ENCODE data around the gene CUL5.
A peak's percentile ranks its signal among the peaks of the same experiment; 100 is the strongest.

Gene CUL5

GRCh38 chr11:108008656-108009496 is at the start of gene CUL5:
TSS of gene CUL5 (plus strand) at chr11:108008898. CDS start at chr11:108009349, 451 bp downstream.
- DNase-seq (ENCODE audit: low spot score) = peak; percentile 87

- no peak for DNase-seq (ENCODE audit: low spot score)
These were observed 47.2 kb upstream of the CUL5 start for GRCh38 chr11:107961480-107961879.

DNA sequence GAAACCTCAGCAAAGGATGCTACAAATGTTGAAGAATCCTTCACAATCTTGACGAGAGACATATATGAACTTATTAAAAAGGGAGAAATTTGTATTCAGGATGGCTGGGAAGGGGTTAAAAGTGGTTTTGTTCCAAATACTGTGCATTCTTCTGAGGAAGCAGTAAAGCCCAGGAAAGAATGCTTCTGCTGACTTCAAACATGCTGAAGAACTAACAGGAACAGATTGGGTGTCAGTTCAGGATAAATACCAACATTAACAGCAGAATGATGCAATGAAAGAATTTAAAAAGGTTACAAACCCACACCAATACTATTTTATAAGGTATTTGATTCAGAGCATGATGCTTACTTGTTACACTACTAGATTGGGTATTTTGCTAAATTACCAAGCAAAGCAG is 46.5 kb upstream of the CUL5 start:
- DNase-seq (ENCODE audit: low spot score) = no peak

GRCh38 chr11:107963091-107963490 is 45.6 kb upstream of the CUL5 start:
- DNase-seq (ENCODE audit: low spot score) = no peak

- DNase-seq (ENCODE audit: low spot score) = no peak
These were observed 39.5 kb upstream of the CUL5 start for GRCh38 chr11:107969219-107969618.

- DNase-seq (ENCODE audit: low spot score) = no peak
These were observed 38.6 kb upstream of the CUL5 start for GRCh38 chr11:107970049-107970448.

GRCh38 chr11:107973641-107974040 is 35.1 kb upstream of the CUL5 start:
- DNase-seq (ENCODE audit: low spot score) = no peak

DNA sequence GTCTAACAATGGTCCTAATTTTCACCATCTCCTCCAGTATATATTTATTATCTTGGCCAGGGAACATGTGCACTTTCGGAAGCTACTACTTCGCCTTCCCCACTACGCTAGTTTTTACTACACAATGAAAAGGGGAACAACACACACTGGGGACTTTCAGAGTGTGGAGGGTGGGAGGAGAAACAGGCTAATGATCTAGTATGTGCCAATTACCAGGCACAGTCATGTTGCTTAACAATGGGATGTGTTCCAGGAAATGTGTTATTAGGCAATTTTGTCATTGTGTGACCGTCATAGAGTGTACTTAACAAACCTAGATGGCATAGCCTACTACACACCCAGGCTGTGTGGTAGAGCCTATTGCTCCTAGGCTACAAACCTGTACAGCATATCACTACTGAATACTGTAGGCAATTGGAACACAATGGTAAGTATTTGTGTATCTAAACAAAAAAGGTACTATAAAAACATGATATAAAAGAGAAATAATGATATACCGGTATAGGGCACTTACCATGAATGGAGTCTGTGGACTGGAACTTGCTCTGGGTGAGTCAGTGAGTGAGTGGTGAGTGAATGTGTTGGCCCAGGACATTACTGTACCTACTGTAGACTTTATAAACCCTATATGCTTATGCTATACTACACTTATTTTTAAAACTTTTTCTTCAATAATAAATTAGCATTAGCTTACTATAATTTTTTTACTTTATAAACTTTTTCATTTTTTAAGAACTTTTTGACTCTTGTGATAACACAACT is 20.1 kb upstream of the CUL5 start:
- no peak for DNase-seq (ENCODE audit: low spot score)

GRCh38 chr11:107991868-107992414 is 16.8 kb upstream of the CUL5 start:
- DNase-seq (ENCODE audit: low spot score) = no peak

GRCh38 chr11:107996006-107996776 is 12.5 kb upstream of the CUL5 start:
- no peak for DNase-seq (ENCODE audit: low spot score)

- DNase-seq (ENCODE audit: low spot score) = no peak
These were observed 9.9 kb upstream of the CUL5 start for GRCh38 chr11:107998761-107999160.

DNA sequence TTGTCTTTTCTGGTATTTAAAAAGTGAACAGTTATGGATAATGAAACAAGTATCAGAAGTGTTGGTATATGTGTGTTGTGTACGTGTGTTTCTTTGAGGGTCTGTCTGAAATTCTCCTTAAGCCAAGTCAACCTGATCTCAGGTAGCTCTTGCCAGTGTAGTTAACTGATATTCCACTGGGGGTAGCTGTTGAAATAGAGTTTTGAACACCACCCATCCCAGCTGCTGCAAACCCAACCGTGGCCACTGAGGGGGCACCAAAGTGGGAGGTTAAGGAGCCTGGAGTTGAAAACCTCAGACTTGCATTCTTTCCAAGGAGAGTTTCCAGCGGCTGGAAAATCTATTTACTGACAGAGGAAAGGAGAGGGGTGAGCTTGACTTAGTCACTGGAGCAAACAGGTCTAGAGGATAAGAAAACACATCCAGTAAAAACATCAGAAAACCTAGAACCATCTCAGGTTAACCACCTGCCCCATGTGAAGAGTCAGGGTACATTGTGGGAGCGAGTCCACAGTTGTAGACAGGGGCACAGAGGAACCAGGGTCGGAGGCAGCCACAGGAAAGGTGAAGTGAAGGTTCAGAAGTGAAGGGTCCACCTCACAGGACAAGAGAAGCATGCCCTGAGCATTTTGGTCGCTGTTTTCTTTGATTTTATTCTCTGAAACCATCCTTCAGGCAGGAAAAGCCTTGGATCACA is 8.8 kb upstream of the CUL5 start:
- no peak for DNase-seq (ENCODE audit: low spot score)

DNA sequence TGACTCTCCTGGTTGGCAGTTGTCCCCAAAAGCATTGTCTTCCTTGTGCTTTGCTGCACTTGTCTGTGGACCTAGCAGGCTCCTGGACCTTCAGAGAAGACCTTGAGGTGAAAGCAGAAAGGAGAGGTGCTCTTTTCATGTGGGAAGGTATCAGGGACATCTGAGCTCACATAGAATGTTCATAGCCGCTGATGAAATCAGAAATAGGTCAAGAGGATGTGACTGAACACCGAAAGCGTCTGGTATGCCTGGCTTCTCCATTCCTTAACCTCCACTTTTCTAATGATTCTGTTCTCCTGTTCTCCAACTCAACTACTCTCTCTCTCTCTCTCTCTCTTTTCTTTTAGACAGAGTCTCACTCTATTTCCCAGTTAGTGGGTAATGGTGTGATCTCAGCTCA is 6.2 kb upstream of the CUL5 start:
- DNase-seq (ENCODE audit: low spot score) = no peak

- DNase-seq (ENCODE audit: low spot score) = no peak
These were observed 5.1 kb upstream of the CUL5 start for GRCh38 chr11:108003623-108004022.

DNA sequence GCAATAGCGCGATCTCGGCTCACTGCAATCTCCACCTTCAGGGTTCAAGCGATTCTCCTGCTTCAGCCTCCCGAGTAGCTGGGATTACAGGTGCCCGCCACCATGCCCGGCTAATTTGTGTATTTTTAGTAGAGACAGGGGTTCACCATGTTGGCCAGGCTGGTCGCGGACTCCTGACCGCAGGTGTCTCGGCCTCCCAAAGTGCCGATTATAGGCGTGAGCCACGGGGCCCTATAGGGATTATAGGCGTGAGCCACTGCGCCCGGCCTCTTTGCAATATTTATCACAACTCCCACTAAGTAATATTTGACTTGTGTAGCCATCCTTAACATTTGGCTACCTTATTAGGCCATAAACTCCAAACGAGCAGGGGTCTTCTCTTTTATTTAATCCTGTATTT is 879 bp upstream of the CUL5 start:
- no peak for DNase-seq (ENCODE audit: low spot score)

GRCh38 chr11:108009497-108010370 is 1.0 kb downstream of the CUL5 start:
- DNase-seq (ENCODE audit: low spot score) = peak; percentile 14

DNA sequence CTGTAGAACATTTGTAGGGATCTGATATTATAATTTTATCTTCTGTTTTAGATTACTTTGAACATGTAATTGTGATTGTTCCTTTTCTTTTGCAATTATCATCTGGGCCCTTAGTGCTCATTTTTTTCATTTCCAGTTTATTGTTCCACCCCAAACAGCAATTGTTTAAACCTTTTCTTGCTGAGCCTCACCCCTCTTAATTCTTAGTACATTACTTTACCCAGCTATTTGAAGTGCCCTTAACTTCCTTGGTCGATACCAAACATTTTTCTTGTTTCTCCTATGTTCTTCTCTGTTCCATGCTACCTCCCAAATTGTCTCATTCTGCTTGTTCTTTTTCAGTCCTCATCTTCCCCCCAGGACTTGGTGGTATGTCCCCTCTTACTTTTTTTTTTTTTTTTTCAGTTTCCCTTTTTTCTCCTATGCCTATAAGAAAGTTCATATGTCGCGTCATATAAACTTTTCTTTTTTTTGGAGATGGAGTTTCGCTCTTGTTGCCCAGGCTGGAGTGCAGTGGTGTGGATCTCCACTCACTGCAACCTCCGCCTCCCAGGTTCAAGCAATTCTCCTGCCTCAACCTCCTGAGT is 3.5 kb downstream of the CUL5 start:
- DNase-seq (ENCODE audit: low spot score) = no peak

- no peak for DNase-seq (ENCODE audit: low spot score)
These were observed 7.9 kb downstream of the CUL5 start for GRCh38 chr11:108016647-108017046.

DNA sequence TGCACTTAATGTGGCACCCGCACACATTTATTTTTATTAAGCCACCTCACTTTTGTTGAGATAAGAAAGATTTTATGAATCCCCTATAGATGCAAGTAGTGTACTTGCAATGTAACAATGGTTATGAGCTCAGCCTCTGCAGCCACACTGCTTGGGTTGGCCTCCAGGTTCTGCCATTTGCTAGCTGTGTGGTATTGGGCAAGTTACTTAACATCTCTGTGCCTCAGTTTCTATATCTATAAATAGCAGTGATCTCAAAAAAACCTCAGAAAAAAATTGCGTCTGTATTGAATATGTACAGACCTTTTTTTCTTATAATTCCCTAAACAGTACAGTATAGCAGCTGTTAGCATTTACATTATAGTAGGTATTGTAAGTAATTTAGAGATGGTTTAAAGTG is 10.0 kb downstream of the CUL5 start:
- DNase-seq (ENCODE audit: low spot score) = no peak

DNA sequence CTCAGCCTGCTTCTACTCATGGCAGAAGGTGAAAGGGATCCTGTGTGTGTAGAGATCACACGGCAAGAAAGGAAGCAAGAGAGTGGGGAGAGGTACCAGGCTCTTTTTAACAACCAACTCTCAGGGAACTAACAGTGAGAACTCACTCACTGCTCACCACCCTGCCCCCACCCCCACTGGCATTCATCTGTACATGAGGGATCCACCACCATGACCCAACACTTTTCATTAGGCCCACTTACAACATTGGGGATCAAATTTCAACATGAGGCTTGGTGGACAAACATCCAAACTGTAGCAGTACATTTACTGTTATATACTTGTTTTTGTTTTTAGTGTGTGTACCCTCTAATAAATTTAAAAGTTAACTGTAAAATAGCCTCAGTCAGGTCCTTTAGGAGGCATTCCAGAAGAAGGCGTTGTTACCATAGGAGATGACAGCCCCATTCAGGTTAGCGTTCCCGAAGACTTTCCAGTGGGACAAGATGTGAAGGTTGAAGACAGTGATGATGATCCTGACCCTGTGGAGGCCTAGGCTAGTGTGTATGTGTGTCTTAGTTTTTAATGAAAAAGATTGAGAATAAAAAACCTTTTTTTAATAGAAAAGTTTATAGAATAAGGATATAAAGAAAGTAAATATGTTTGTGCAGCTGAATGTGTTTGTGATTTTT is 11.3 kb downstream of the CUL5 start:
- DNase-seq (ENCODE audit: low spot score) = no peak

Measured in globus pallidus (tissue), 1 donor.